ENCODE results near the gene TRAF3.

The TRAF3 gene

GRCh38 chr14:102955636-102956408 is 178.6 kb downstream of the TRAF3 start:
- DNase-seq (ENCODE audit: low spot score) = no peak

GRCh38 chr14:102957222-102957621 is 180.0 kb downstream of the TRAF3 start:
- DNase-seq (ENCODE audit: low spot score) = no peak

- DNase-seq (ENCODE audit: low spot score) = no peak
Observed at GRCh38 chr14:102958461-102958860, 181.2 kb downstream of the TRAF3 start.

All from NAMALWA (cell line).